ENCODE measurements around the gene FRMD6. TPM values are rescaled to one million over a fixed set of nuclear protein-coding genes. Genes with fewer than 3 reads are reported as not detected.

Gene FRMD6
- total RNA-seq, 1 donor from 2014 or later, result 24.4 TPM

DNA sequence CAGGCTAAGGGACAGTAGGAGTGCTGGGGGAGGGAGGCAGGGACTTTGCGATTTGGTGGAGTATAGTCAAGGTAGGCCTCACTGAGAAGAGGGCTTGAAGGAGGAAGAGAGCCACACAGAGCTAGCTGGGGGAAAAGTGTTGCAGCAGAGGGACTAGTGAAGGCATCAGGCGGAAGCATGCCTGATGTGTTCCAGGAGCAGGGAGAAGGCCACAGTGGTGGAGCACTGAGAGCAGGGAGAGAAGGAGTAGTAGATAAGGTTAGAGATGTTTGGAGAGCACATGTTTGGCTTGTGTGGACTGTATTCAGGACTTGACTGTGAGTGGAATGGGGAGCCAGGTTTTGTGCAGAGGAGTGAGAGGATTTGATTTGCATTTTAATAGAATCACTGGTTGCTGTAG, 9.0 kb downstream of the FRMD6 start:
- Histone ChIP-seq H3K27ac (no peak overlapping the region), H2AFZ (replicated peaks) (no peak overlapping the region), H3K4me2 (no peak overlapping the region), H3K9me3 (ENCODE audit: low read depth) (no peaks in the 10 kb centered on the region), H3K4me1 (no peaks in the 10 kb centered on the region), H3K79me2 (ENCODE audit: low read depth) (peaks cover 33% of the 10 kb centered on the region), H4K20me1 (ENCODE audit: low read depth) (no peaks in the 10 kb centered on the region), H3K4me3 (no peak overlapping the region), H3K36me3 (no peaks in the 10 kb centered on the region), H3F3A (ENCODE audit: low read depth) (no peaks in the 10 kb centered on the region), H3K27me3 (no peaks in the 10 kb centered on the region), H3K9ac (no peak overlapping the region)
- Mint-ChIP-seq H3K4me1 (peaks cover 2% of the 10 kb centered on the region), H3K4me3 (no peak overlapping the region), H3K36me3 (peaks cover 22% of the 10 kb centered on the region), H3K9me3 (peaks cover 4% of the 10 kb centered on the region), H3K27ac (no peak overlapping the region), H3K27me3 (ENCODE audit: insufficient read depth, low read depth) (no peaks in the 10 kb centered on the region)
- no peak for DNase-seq (ENCODE audit: low spot score)
- TF ChIP-seq, protein P1, sequence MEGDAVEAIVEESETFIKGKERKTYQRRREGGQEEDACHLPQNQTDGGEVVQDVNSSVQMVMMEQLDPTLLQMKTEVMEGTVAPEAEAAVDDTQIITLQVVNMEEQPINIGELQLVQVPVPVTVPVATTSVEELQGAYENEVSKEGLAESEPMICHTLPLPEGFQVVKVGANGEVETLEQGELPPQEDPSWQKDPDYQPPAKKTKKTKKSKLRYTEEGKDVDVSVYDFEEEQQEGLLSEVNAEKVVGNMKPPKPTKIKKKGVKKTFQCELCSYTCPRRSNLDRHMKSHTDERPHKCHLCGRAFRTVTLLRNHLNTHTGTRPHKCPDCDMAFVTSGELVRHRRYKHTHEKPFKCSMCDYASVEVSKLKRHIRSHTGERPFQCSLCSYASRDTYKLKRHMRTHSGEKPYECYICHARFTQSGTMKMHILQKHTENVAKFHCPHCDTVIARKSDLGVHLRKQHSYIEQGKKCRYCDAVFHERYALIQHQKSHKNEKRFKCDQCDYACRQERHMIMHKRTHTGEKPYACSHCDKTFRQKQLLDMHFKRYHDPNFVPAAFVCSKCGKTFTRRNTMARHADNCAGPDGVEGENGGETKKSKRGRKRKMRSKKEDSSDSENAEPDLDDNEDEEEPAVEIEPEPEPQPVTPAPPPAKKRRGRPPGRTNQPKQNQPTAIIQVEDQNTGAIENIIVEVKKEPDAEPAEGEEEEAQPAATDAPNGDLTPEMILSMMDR (IDR thresholded peaks at IDR 0.05), result no peak
- TF ChIP-seq EZH2 (IDR thresholded peaks at IDR 0.05), result no peak

DNA sequence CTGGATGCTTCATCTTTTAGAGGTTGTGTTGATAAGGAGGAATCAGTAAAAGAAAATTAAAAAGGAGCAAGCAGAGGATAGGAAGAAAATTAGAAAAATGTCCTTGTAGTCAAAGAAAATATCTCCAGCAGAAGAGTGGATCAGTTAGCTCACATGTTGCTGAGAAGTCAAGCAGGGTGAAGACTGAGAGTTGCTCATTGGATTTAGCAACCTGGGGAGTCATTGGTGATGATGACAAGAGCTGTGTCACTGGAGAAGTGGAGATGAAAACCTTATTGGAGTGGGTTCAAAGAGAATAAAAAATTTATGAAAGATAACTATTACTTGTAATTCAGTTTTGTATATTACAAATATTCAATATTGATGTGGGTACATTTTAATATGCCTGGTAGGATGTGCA, 9.8 kb downstream of the FRMD6 start:
- Histone ChIP-seq H3K9ac (no peak overlapping the region), H3K9me3 (ENCODE audit: low read depth) (no peaks in the 10 kb centered on the region), H3K4me2 (no peak overlapping the region), H3K36me3 (no peaks in the 10 kb centered on the region), H3K4me3 (no peak overlapping the region), H4K20me1 (ENCODE audit: low read depth) (no peaks in the 10 kb centered on the region), H3K27ac (no peak overlapping the region), H3K4me1 (no peaks in the 10 kb centered on the region), H3K27me3 (no peaks in the 10 kb centered on the region), H3F3A (ENCODE audit: low read depth) (no peaks in the 10 kb centered on the region), H2AFZ (replicated peaks) (no peak overlapping the region), H3K79me2 (ENCODE audit: low read depth) (peaks cover 29% of the 10 kb centered on the region)
- peaks cover 24% of the 10 kb centered on the region for H3K36me3 Mint-ChIP-seq
- H3K27ac Mint-ChIP-seq, result no peak overlapping the region
- no peak for TF ChIP-seq EZH2phosphoT487 (IDR thresholded peaks at IDR 0.05)
- TF ChIP-seq EZH2 (IDR thresholded peaks at IDR 0.05), result no peak
- TF ChIP-seq, protein P1 (IDR thresholded peaks at IDR 0.05), result no peak
- H3K4me3 Mint-ChIP-seq, result no peak overlapping the region
- H3K9me3 Mint-ChIP-seq, result peaks cover 4% of the 10 kb centered on the region
- no peaks in the 10 kb centered on the region for H3K27me3 Mint-ChIP-seq (ENCODE audit: insufficient read depth, low read depth)
- H3K4me1 Mint-ChIP-seq, result no peaks in the 10 kb centered on the region
- no peak for DNase-seq (ENCODE audit: low spot score)

DNA sequence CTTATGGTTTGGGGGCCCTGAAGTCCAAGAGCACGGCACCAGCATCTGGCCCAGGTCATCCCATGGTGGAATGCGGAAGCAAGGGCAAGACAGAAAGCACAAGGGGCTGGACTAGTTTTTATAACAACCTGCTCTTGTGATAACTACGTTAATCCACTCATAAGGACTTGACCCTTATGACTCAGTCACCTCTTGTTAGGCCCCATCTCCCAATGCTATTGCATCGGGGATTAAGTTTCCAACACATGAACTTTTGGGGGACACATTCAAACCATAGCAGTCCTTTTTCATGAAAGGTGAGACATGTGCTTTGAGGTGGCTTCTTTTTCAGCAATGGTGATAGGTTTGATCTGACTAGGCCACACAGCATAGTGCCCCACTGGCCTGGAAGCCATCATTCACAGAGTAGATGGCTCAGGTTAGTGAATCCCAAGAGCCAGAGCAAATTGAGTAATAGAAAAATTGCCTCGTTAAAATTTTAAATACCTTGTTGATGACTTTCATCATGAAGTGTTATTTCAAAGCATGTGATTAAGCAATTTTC, 12.1 kb downstream of the FRMD6 start:
- H2AFZ ChIP-seq (replicated peaks), result no peak overlapping the region
- H3K79me2 ChIP-seq (ENCODE audit: low read depth), result peaks cover 13% of the 10 kb centered on the region
- TF ChIP-seq EZH2phosphoT487 (IDR thresholded peaks at IDR 0.05), result no peak
- TF ChIP-seq, protein P1 (IDR thresholded peaks at IDR 0.05), result no peak
- TF ChIP-seq EZH2 (IDR thresholded peaks at IDR 0.05), result no peak
- no peak overlapping the region for H3K27ac ChIP-seq
- no peaks in the 10 kb centered on the region for H3F3A ChIP-seq (ENCODE audit: low read depth)
- Mint-ChIP-seq H3K9me3 (peaks cover 4% of the 10 kb centered on the region), H3K27ac (no peak overlapping the region), H3K36me3 (peaks cover 18% of the 10 kb centered on the region), H3K27me3 (ENCODE audit: insufficient read depth, low read depth) (no peaks in the 10 kb centered on the region), H3K4me1 (no peaks in the 10 kb centered on the region), H3K4me3 (no peak overlapping the region)
- no peak overlapping the region for H3K9ac ChIP-seq
- no peak overlapping the region for H3K4me3 ChIP-seq
- H3K9me3 ChIP-seq (ENCODE audit: low read depth), result no peaks in the 10 kb centered on the region
- DNase-seq (ENCODE audit: low spot score), result no peak
- H4K20me1 ChIP-seq (ENCODE audit: low read depth), result no peaks in the 10 kb centered on the region
- H3K4me2 ChIP-seq, result no peak overlapping the region
- H3K27me3 ChIP-seq, result no peaks in the 10 kb centered on the region
- H3K36me3 ChIP-seq, result no peaks in the 10 kb centered on the region
- no peaks in the 10 kb centered on the region for H3K4me1 ChIP-seq

All from neural progenitor cell (in vitro differentiated cells).